Loucy (cell line): ENCODE results near the gene APMAP.

Experiments
- H2AFZ ChIP-seq: fragments of 200-600 bp; sonication (generic); 2 replicates; pipeline ENCODE4 v1.6.0; 2016; ENCODE audit warnings: antibody characterized with exemption, mild to moderate bottlenecking, low read length, moderate library complexity
- H3F3A ChIP-seq: fragments of 200-600 bp; 2 replicates; pipeline ENCODE4 v1.6.0; 2016; ENCODE audit warnings: antibody characterized with exemption, low read depth, mild to moderate bottlenecking
- H3K27me3 ChIP-seq: fragments of 200-600 bp; sonication (generic); 2 replicates; pipeline ENCODE4 v1.6.1; 2014; ENCODE audit warnings: low read length, mild to moderate bottlenecking; ENCODE audit not compliant: insufficient read depth, poor library complexity, severe bottlenecking
- H3K36me3 ChIP-seq: fragments of 200-600 bp; sonication (generic); 2 replicates; pipeline ENCODE4 v1.6.1; 2016; ENCODE audit warnings: low read length; ENCODE audit not compliant: insufficient read depth
- H3K4me1 ChIP-seq: fragments of 200-600 bp; sonication (generic); 2 replicates; pipeline ENCODE4 v1.5.1; 2014; ENCODE audit warnings: low read length, mild to moderate bottlenecking; ENCODE audit not compliant: insufficient read depth, poor library complexity, severe bottlenecking
- H3K4me2 ChIP-seq: fragments of 200-600 bp; sonication (generic); 2 replicates; pipeline ENCODE4 v1.6.0; 2014; ENCODE audit warnings: antibody characterized with exemption, low read length, low read depth, mild to moderate bottlenecking; ENCODE audit not compliant: poor library complexity, severe bottlenecking
- H3K4me3 ChIP-seq: fragments of 200-600 bp; sonication (generic); 2 replicates; pipeline ENCODE4 v1.5.1; 2014; ENCODE audit warnings: low read length, mild to moderate bottlenecking, mixed read lengths; ENCODE audit not compliant: poor library complexity, severe bottlenecking
- H3K79me2 ChIP-seq: fragments of 200-600 bp; sonication (generic); 2 replicates; pipeline ENCODE4 v1.6.1; 2014; ENCODE audit warnings: low read length; ENCODE audit not compliant: insufficient read depth
- H3K9ac ChIP-seq: fragments of 200-600 bp; sonication (generic); 2 replicates; pipeline ENCODE4 v1.6.0; 2014; ENCODE audit warnings: mild to moderate bottlenecking, low read depth, low read length, moderate library complexity; ENCODE audit not compliant: poor library complexity, severe bottlenecking
- H3K9me2 ChIP-seq: fragments of 200-600 bp; sonication (generic); replicated peaks from 2 replicates; pipeline ENCODE4 v1.6.1; 2016; ENCODE audit warnings: low read depth, low read length, mixed read lengths
- H3K9me3 ChIP-seq: fragments of 200-600 bp; sonication (generic); 2 replicates; pipeline ENCODE4 v1.6.1; 2014; ENCODE audit warnings: mild to moderate bottlenecking, antibody characterized with exemption, low read length, low read depth; ENCODE audit not compliant: insufficient read depth
- H4K20me1 ChIP-seq: fragments of 200-600 bp; sonication (generic); 2 replicates; pipeline ENCODE4 v1.6.0; 2014; ENCODE audit warnings: antibody characterized with exemption, low read length, mild to moderate bottlenecking; ENCODE audit not compliant: insufficient read depth, poor library complexity, severe bottlenecking
- CTCF ChIP-seq: fragments of 200-600 bp; sonication (generic); conservative IDR thresholded peaks from 2 replicates; pipeline ENCODE4 v1.5.1; 2014; ENCODE audit warnings: mild to moderate bottlenecking, antibody characterized with exemption, low read length
- EZH2phosphoT487 ChIP-seq: fragments of 200-600 bp; IDR thresholded peaks from 2 replicates; pipeline ENCODE4 v1.6.1; 2018; ENCODE audit warnings: antibody characterized with exemption, mild to moderate bottlenecking, moderate library complexity, borderline replicate concordance

APMAP gene

GRCh38 chr20:25033924-25034300 lies 41.4 kb upstream of the APMAP start:
- Histone ChIP-seq H4K20me1 (no peaks in the 10 kb centered on the region), H3K9me2 (no peaks in the 10 kb centered on the region), H3K27me3 (no peaks in the 10 kb centered on the region), H3K79me2 (peaks cover 57% of the 10 kb centered on the region), H3K4me1 (peaks cover 55% of the 10 kb centered on the region), H3K4me3 (no peak overlapping the region), H3F3A (peaks cover 11% of the 10 kb centered on the region; the same call in 1 of the 2 replicates), H3K9ac (no peak overlapping the region), H3K9me3 (no peaks in the 10 kb centered on the region), H3K4me2 (no peak overlapping the region), H2AFZ (no peak overlapping the region), H3K36me3 (peaks cover 16% of the 10 kb centered on the region; the same call in 1 of the 2 replicates)
- TF ChIP-seq CTCF (no peak), EZH2phosphoT487 (no peak)

- Histone ChIP-seq H3K79me2 (peaks cover 51% of the 10 kb centered on the region), H3K4me3 (no peak overlapping the region), H3K9ac (no peak overlapping the region), H3K4me2 (no peak overlapping the region), H3K4me1 (peaks cover 50% of the 10 kb centered on the region), H3K27me3 (no peaks in the 10 kb centered on the region), H3K9me3 (no peaks in the 10 kb centered on the region), H3K36me3 (peaks cover 18% of the 10 kb centered on the region; the same call in 1 of the 2 replicates), H3F3A (peaks cover 11% of the 10 kb centered on the region; the same call in 1 of the 2 replicates), H4K20me1 (no peaks in the 10 kb centered on the region), H3K9me2 (no peaks in the 10 kb centered on the region), H2AFZ (no peak overlapping the region)
- TF ChIP-seq CTCF (no peak), EZH2phosphoT487 (no peak)
These were observed 40.8 kb upstream of the APMAP start for GRCh38 chr20:25033265-25033923.

- Histone ChIP-seq H3K9ac (no peak overlapping the region), H3K36me3 (peaks cover 21% of the 10 kb centered on the region; the same call in 1 of the 2 replicates), H4K20me1 (no peaks in the 10 kb centered on the region), H3K4me3 (no peak overlapping the region), H3K79me2 (peaks cover 50% of the 10 kb centered on the region), H3K27me3 (no peaks in the 10 kb centered on the region), H3K4me1 (peaks cover 42% of the 10 kb centered on the region), H3K4me2 (no peak overlapping the region), H3F3A (peaks cover 11% of the 10 kb centered on the region; the same call in 1 of the 2 replicates), H3K9me3 (no peaks in the 10 kb centered on the region), H3K9me2 (no peaks in the 10 kb centered on the region), H2AFZ (no peak overlapping the region)
- TF ChIP-seq CTCF = no peak
- TF ChIP-seq EZH2phosphoT487 = no peak
These were observed 40.1 kb upstream of the APMAP start for GRCh38 chr20:25032478-25033264.
